Left kidney (tissue), 2 donors: ENCODE results near the gene PALLD. TPM values are rescaled to one million over a fixed set of nuclear protein-coding genes. Genes with fewer than 3 reads are reported as not detected.

Experiments
- DNase-seq: peaks from one replicate; pipeline ENCODE4 v3.0.0-alpha.2; 2013
- polyA plus RNA-seq: library from polyadenylated mRNA; unstranded; fragments of 120-200 nt; gene quantifications from one replicate; pipeline ENCODE4 v1.2.1, GENCODE V29; 2013; ENCODE audit not compliant: insufficient read length

The PALLD gene
- polyA plus RNA-seq, 1 donor: 203 TPM

- no peak for DNase-seq
These were observed 26.1 kb downstream of the PALLD start for GRCh38 chr4:168522829-168523489.

GRCh38 chr4:168524006-168524405 is 27.2 kb downstream of the PALLD start:
- no peak for DNase-seq

GRCh38 chr4:168524897-168525296 is 28.0 kb downstream of the PALLD start:
- no peak for DNase-seq

- DNase-seq: no peak
These were observed 30.7 kb downstream of the PALLD start for GRCh38 chr4:168527560-168527959.

GRCh38 chr4:168528131-168528949 is 31.5 kb downstream of the PALLD start:
- DNase-seq: no peak

GRCh38 chr4:168529257-168529656 is 32.4 kb downstream of the PALLD start:
- no peak for DNase-seq

GRCh38 chr4:168531305-168531704 is 34.5 kb downstream of the PALLD start:
- no peak for DNase-seq

- DNase-seq: no peak
These were observed 37.7 kb downstream of the PALLD start for GRCh38 chr4:168534535-168534934.

- no peak for DNase-seq
These were observed 38.8 kb downstream of the PALLD start for GRCh38 chr4:168535689-168536088.

- no peak for DNase-seq
These were observed 39.6 kb downstream of the PALLD start for GRCh38 chr4:168536448-168536847.

GRCh38 chr4:168537086-168537485 is 40.2 kb downstream of the PALLD start:
- DNase-seq: no peak

GRCh38 chr4:168537571-168537970 is 40.7 kb downstream of the PALLD start:
- no peak for DNase-seq

GRCh38 chr4:168538632-168539031 is 41.8 kb downstream of the PALLD start:
- DNase-seq: no peak

- no peak for DNase-seq
These were observed 43.2 kb downstream of the PALLD start for GRCh38 chr4:168540086-168540485.

- no peak for DNase-seq
These were observed 43.8 kb downstream of the PALLD start for GRCh38 chr4:168540503-168541265.

GRCh38 chr4:168541266-168541953 is 44.6 kb downstream of the PALLD start:
- DNase-seq: no peak

- DNase-seq: no peak
These were observed 52.3 kb downstream of the PALLD start for GRCh38 chr4:168549143-168549542.

GRCh38 chr4:168550064-168550766 is 53.4 kb downstream of the PALLD start:
- no peak for DNase-seq

GRCh38 chr4:168551211-168551610 is 54.4 kb downstream of the PALLD start:
- no peak for DNase-seq

- DNase-seq: no peak
These were observed 55.3 kb downstream of the PALLD start for GRCh38 chr4:168551945-168552695.
